GM12878 (cell line): Measurements from ENCODE around the gene CFAP47. TPM values are rescaled to one million over a fixed set of nuclear protein-coding genes. Genes with fewer than 3 reads are reported as not detected.

Experiments used
- ATAC-seq: fragments of 200-7000 bp; cut with Tn5 transposase; 3 replicates; pipeline ENCODE4 v1.9.1; 2020; ENCODE audit warnings: mild to moderate bottlenecking, moderate library complexity
- Bru-seq: library from RNA; stranded (reverse); fragments of 400-500 nt; gene quantifications from one replicate; lab custom pipeline; 2021; lab: Mats Ljungman, UMichigan
- BruChase-seq, 2 experiments: library from RNA; stranded (reverse); fragments of 400-500 nt; gene quantifications; one replicate each; lab custom pipeline; 2021; lab: Mats Ljungman, UMichigan
- BruUV-seq: library from RNA; stranded (reverse); fragments of 400-500 nt; replicated peaks from 2 replicates; lab custom pipeline; 2021; lab: Mats Ljungman, UMichigan
- CTCF ChIA-PET: fragments of 300-600 bp; sonication (Branson Sonifier 250); formaldehyde crosslinking; extraction: SDS; loops from one replicate; lab custom pipeline; 2021; ENCODE audit warnings: inconsistent platforms; lab: Yijun Ruan, JAX
- POLR2A ChIA-PET: fragments of 350-600 bp; formaldehyde crosslinking; extraction: SDS; loops from one replicate; lab custom pipeline; 2021; ENCODE audit warnings: inconsistent platforms; lab: Charles Lee
- RAD21 ChIA-PET: fragments of 300-600 bp; sonication (Branson Sonifier 250); formaldehyde crosslinking; loops from one replicate; lab custom pipeline; 2023; ENCODE audit warnings: antibody characterized with exemption; ENCODE audit not compliant: unreplicated experiment; lab: Charles Lee
- SMC1A ChIA-PET: fragments of 300-600 bp; sonication (Branson Sonifier 250); formaldehyde crosslinking; loops from one replicate; lab custom pipeline; 2023; ENCODE audit not compliant: unreplicated experiment, uncharacterized antibody; lab: Charles Lee
- DNase-seq: peaks from one replicate; pipeline ENCODE4 v3.0.0-alpha.2; 2011; ENCODE audit warnings: low read depth, low spot score
- FAIRE-seq: peaks from 3 replicates; lab custom pipeline; 2011; peaks lifted over from hg19 to GRCh38; lab: Jason Lieb, UNC
- H2AFZ ChIP-seq: 2 replicates; pipeline ENCODE4 v1.6.0; 2011; ENCODE audit warnings: low read depth, low read length, control low read depth; ENCODE audit not compliant: control insufficient read depth
- H3K27ac ChIP-seq: 2 replicates; pipeline ENCODE4 v1.5.1; 2011; ENCODE audit warnings: control low read depth; ENCODE audit not compliant: control insufficient read depth, insufficient read depth
- H3K27me3 ChIP-seq, 2 experiments: replicated peaks in 1 of 2; 2 replicates each; pipeline versions ENCODE4 v1.6.0 to v1.6.1; 2011; ENCODE audit warnings: low read length in 1 of 2; ENCODE audit not compliant: control insufficient read depth in 2 of 2, insufficient read depth in 2 of 2
- H3K36me3 ChIP-seq, 2 experiments: 2 replicates each; pipeline ENCODE4 v1.5.1; 2011; ENCODE audit warnings: low read length in 1 of 2; ENCODE audit not compliant: control insufficient read depth in 2 of 2, insufficient read depth in 2 of 2
- H3K4me1 ChIP-seq: 2 replicates; pipeline ENCODE4 v1.6.1; 2011; ENCODE audit warnings: mild to moderate bottlenecking, low read length, moderate library complexity, mixed read lengths; ENCODE audit not compliant: control insufficient read depth, insufficient read depth
- H3K4me2 ChIP-seq: 2 replicates; pipeline ENCODE4 v1.6.0; 2011; ENCODE audit warnings: control low read depth; ENCODE audit not compliant: control insufficient read depth, insufficient read depth
- H3K4me3 ChIP-seq: fragments of 200-600 bp; sonication (generic); 2 replicates; pipeline ENCODE4 v1.5.1; 2016
- H3K79me2 ChIP-seq: 2 replicates; pipeline ENCODE4 v1.6.0; 2011; ENCODE audit warnings: low read length; ENCODE audit not compliant: control insufficient read depth, insufficient read depth
- H3K9ac ChIP-seq: 2 replicates; pipeline ENCODE4 v1.8.0; 2011; ENCODE audit warnings: low read length, control low read depth, mixed read lengths; ENCODE audit not compliant: control insufficient read depth, insufficient read depth
- H3K9me3 ChIP-seq: replicated peaks from 3 replicates; pipeline ENCODE4 v1.5.1; 2011; ENCODE audit warnings: mild to moderate bottlenecking, low read length; ENCODE audit not compliant: control insufficient read depth, insufficient read depth
- H4K20me1 ChIP-seq: 2 replicates; pipeline ENCODE4 v1.6.0; 2011; ENCODE audit not compliant: control insufficient read depth, insufficient read depth
- GATAD2B ChIP-seq: fragments of 450-650 bp; conservative IDR thresholded peaks from 2 replicates; pipeline ENCODE4 v1.6.1; 2017; ENCODE audit warnings: low read depth, mild to moderate bottlenecking, moderate library complexity
- JUND ChIP-seq: IDR thresholded peaks from 2 replicates; pipeline ENCODE4 v1.6.1; 2012; ENCODE audit warnings: low read depth, mild to moderate bottlenecking, low read length, improper control_type of control experiment, moderate library complexity
- LARP7 ChIP-seq: fragments of 450-650 bp; IDR thresholded peaks from 2 replicates; pipeline ENCODE4 v1.6.1; 2017; ENCODE audit warnings: mild to moderate bottlenecking
- MEF2A ChIP-seq: IDR thresholded peaks from 2 replicates; pipeline ENCODE4 v1.6.1; 2011; ENCODE audit warnings: low read depth, mild to moderate bottlenecking, low read length, moderate library complexity; ENCODE audit not compliant: insufficient read depth
- NKRF ChIP-seq: fragments of 450-650 bp; conservative IDR thresholded peaks from 2 replicates; pipeline ENCODE4 v1.6.1; 2017; ENCODE audit warnings: mild to moderate bottlenecking, moderate library complexity
- PML ChIP-seq: IDR thresholded peaks from 2 replicates; pipeline ENCODE4 v1.6.1; 2012; ENCODE audit warnings: low read length, inconsistent platforms
- RB1 ChIP-seq: fragments of 450-650 bp; formaldehyde crosslinking; IDR thresholded peaks from 2 replicates; pipeline ENCODE4 v1.6.1; 2017; ENCODE audit warnings: mild to moderate bottlenecking, borderline replicate concordance
- USF1 ChIP-seq: IDR thresholded peaks from 2 replicates; pipeline ENCODE4 v1.6.1; 2011; ENCODE audit warnings: borderline replicate concordance, low read depth, mild to moderate bottlenecking, moderate library complexity, mixed read lengths, low read length; ENCODE audit not compliant: insufficient read depth; ENCODE audit errors: extremely low read length
- WRNIP1 ChIP-seq: IDR thresholded peaks from 2 replicates; pipeline ENCODE4 v1.6.1; 2011; ENCODE audit warnings: low read depth, low read length, improper control_type of control experiment, borderline replicate concordance
- YBX1 ChIP-seq: fragments of 450-650 bp; IDR thresholded peaks from 2 replicates; pipeline ENCODE4 v1.6.1; 2016; ENCODE audit warnings: antibody characterized with exemption
- WGBS: methylation state at CpG from one replicate; pipeline ENCODE4 v1.1.6; 2016; ENCODE audit warnings: low lambda C conversion rate; ENCODE audit not compliant: insufficient replicate concordance, insufficient coverage; ENCODE audit errors: missing lambda C conversion rate; 5-methylcytosine and 5-hydroxymethylcytosine counted together
- in situ Hi-C: fragments of 300-500 bp; cut with MboI; formaldehyde crosslinking; loops from 9 replicates; pipeline ENCODE4 v1.14.3; 2018; ENCODE audit warnings: mixed read lengths
- intact Hi-C: fragments of 100-400 bp; cut with micrococcal nuclease; formaldehyde crosslinking; loops from one replicate; pipeline ENCODE4 v1.14.2; 2022; ENCODE audit not compliant: unreplicated experiment
- long read RNA-seq, 2 experiments: library from polyadenylated mRNA; unstranded; transcript quantifications; one replicate each; pipeline ENCODE4 v2.0.0, GENCODE V29; 2019 to 2020
- polyA minus RNA-seq, 3 experiments: library from RNA; depleted of rRNA, polyadenylated mRNA; stranded (reverse); fragments of >200 nt; gene quantifications; 2 replicates each; pipeline ENCODE4 v1.2.3, GENCODE V29; 2011
- polyA plus RNA-seq, 11 experiments: library from polyadenylated mRNA; depleted of rRNA in 4 of 11; unstranded in 6 of 11; stranded (reverse) in 5 of 11; fragments of >200 nt; fragmentation: Nextera tagmentation in 4 of 11; fragmentation: Illumina TruSeq in 1 of 11; extraction: Ambion mirVana in 4 of 11; extraction: Trizol in 1 of 11; gene quantifications; 1 replicate in 1 of 11; 2 replicates in 10 of 11; pipeline versions ENCODE4 v1.2.1 to v1.2.3, GENCODE V29; 2011 to 2016; ENCODE audit warnings: inconsistent platforms in 2 of 11, missing spikeins in 2 of 11, low read depth in 1 of 11
- total RNA-seq, 4 experiments: library from RNA; depleted of rRNA in 3 of 4; stranded (reverse); fragments of >200 nt in 3 of 4; fragmentation: Illumina TruSeq in 1 of 4; extraction: Trizol in 1 of 4; gene quantifications; 2 replicates each; pipeline versions ENCODE4 v1.2.1 to v1.2.3, GENCODE V29; 2013 to 2021
- TF ChIP-seq, protein P1 (sequence below): IDR thresholded peaks from 2 replicates; pipeline ENCODE4 v1.6.1; 2012; ENCODE audit warnings: improper control_type of control experiment, low read depth, low read length; ENCODE audit not compliant: insufficient replicate concordance

Gene CFAP47
- 0.15 and 0.32 TPM in 2 replicates for total RNA-seq (2013; cell fraction: nucleolus; rRNA removed)
- total RNA-seq (2014; rRNA removed), result 0.05 and 0.06 TPM in 2 replicates
- 0.04 and 0.09 TPM in 2 replicates for total RNA-seq (2014; rRNA removed; fragmentation: Illumina TruSeq; extraction: Trizol)
- total RNA-seq (2021), result 0.03 and 0.13 TPM in 2 replicates
- not detected for polyA plus RNA-seq (2011; ENCODE audit: low read depth)
- 0.88 and 1.5 TPM in 2 replicates for polyA plus RNA-seq (2011; rRNA removed)
- 0.27 and 0.30 TPM in 2 replicates for polyA plus RNA-seq (2011; cell fraction: cytosol; rRNA removed)
- polyA plus RNA-seq (2011; cell fraction: nucleus; rRNA removed), result 1.3 and 1.8 TPM in 2 replicates
- polyA plus RNA-seq (2012), result not detected in 2 replicates
- 0.09 TPM in 1 of 2 replicates, not detected in the other for polyA plus RNA-seq (2014; fragmentation: Illumina TruSeq; extraction: Trizol)
- under 1 TPM in 1 of 2 experiments, not detected in 1; 0.02 TPM for polyA plus RNA-seq (2014; fragmentation: Nextera tagmentation; extraction: Ambion mirVana)
- polyA plus RNA-seq (2014; rRNA removed), result not detected in 2 replicates
- under 1 TPM in 1 of 2 experiments, not detected in 1; 0.13 TPM for polyA plus RNA-seq (2016; fragmentation: Nextera tagmentation; extraction: Ambion mirVana)
- 2.0 and 2.3 TPM in 2 replicates for polyA minus RNA-seq (2011; rRNA and poly(A)+ RNA removed)
- polyA minus RNA-seq (2011; cell fraction: cytosol; rRNA and poly(A)+ RNA removed), result 0.27 and 0.73 TPM in 2 replicates
- 3.7 and 5.4 TPM in 2 replicates for polyA minus RNA-seq (2011; cell fraction: nucleus; rRNA and poly(A)+ RNA removed)
- percentile 8 among the genes with signal in this experiment for Bru-seq, nascent RNA
- BruChase-seq, experiment 1, labeled RNA remaining after a 6-hour chase, result percentile 6 among the genes with signal in this experiment
- percentile 4 among the genes with signal in this experiment for BruChase-seq, experiment 2, labeled RNA remaining after a 2-hour chase
- long read RNA-seq, experiment 1, result 0 reads
- long read RNA-seq, experiment 2, partial matches to known transcripts, result 0 of 3 reads
- long read RNA-seq, experiment 2, other reads (novel, unspliced or antisense), result 3 of 3 reads

- H3K9ac ChIP-seq, result no peak within 1 kb of the TSS
- intact Hi-C loops, result no loop called here
- H3K79me2 ChIP-seq, result no peaks in the 10 kb centered on the region
- no peak within 1 kb of the TSS for H3K27ac ChIP-seq
- DNase-seq (no peak), FAIRE-seq (no peak), ATAC-seq (no peak)
- POLR2A ChIA-PET, result no interaction called here
- no peak within 1 kb of the TSS for H2AFZ ChIP-seq
- H3K4me3 ChIP-seq, result no peak within 1 kb of the TSS
- H3K36me3 ChIP-seq, result no peaks in the 10 kb centered on the region
- no peaks in the 10 kb centered on the region for H4K20me1 ChIP-seq
- CTCF ChIA-PET, result no interaction called here
- RAD21 ChIA-PET, result no interaction called here
- no peaks in the 10 kb centered on the region for H3K27me3 ChIP-seq
- BruUV-seq, result no TSS peak
- no peaks in the 10 kb centered on the region for H3K4me1 ChIP-seq
- WGBS, result 49% methylated on average over 37 of the region's 38 CpGs
- in situ Hi-C loops, result no loop called here
- H3K9me3 ChIP-seq, result no peaks in the 10 kb centered on the region
- SMC1A ChIA-PET, result no interaction called here
- H3K4me2 ChIP-seq, result no peak within 1 kb of the TSS
- TF ChIP-seq RB1, result no peak
- TF ChIP-seq USF1, result no peak
- TF ChIP-seq JUND, result no peak
- TF ChIP-seq, protein P1, sequence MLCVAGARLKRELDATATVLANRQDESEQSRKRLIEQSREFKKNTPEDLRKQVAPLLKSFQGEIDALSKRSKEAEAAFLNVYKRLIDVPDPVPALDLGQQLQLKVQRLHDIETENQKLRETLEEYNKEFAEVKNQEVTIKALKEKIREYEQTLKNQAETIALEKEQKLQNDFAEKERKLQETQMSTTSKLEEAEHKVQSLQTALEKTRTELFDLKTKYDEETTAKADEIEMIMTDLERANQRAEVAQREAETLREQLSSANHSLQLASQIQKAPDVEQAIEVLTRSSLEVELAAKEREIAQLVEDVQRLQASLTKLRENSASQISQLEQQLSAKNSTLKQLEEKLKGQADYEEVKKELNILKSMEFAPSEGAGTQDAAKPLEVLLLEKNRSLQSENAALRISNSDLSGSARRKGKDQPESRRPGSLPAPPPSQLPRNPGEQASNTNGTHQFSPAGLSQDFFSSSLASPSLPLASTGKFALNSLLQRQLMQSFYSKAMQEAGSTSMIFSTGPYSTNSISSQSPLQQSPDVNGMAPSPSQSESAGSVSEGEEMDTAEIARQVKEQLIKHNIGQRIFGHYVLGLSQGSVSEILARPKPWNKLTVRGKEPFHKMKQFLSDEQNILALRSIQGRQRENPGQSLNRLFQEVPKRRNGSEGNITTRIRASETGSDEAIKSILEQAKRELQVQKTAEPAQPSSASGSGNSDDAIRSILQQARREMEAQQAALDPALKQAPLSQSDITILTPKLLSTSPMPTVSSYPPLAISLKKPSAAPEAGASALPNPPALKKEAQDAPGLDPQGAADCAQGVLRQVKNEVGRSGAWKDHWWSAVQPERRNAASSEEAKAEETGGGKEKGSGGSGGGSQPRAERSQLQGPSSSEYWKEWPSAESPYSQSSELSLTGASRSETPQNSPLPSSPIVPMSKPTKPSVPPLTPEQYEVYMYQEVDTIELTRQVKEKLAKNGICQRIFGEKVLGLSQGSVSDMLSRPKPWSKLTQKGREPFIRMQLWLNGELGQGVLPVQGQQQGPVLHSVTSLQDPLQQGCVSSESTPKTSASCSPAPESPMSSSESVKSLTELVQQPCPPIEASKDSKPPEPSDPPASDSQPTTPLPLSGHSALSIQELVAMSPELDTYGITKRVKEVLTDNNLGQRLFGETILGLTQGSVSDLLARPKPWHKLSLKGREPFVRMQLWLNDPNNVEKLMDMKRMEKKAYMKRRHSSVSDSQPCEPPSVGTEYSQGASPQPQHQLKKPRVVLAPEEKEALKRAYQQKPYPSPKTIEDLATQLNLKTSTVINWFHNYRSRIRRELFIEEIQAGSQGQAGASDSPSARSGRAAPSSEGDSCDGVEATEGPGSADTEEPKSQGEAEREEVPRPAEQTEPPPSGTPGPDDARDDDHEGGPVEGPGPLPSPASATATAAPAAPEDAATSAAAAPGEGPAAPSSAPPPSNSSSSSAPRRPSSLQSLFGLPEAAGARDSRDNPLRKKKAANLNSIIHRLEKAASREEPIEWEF, result no peak
- TF ChIP-seq YBX1, result no peak
- TF ChIP-seq PML, result no peak
- TF ChIP-seq GATAD2B, result no peak
- TF ChIP-seq LARP7, result no peak
- no peak for TF ChIP-seq NKRF
- TF ChIP-seq MEF2A, result no peak
- no peak for TF ChIP-seq WRNIP1
Observed at GRCh38 chrX:35919536-35920309, at the start of gene CFAP47. CFAP47 (plus strand) TSS chrX:35919734; CDS start chrX:35919800, 66 bp downstream.
